ENCODE data around the gene GTPBP6.

GTPBP6 gene

DNA sequence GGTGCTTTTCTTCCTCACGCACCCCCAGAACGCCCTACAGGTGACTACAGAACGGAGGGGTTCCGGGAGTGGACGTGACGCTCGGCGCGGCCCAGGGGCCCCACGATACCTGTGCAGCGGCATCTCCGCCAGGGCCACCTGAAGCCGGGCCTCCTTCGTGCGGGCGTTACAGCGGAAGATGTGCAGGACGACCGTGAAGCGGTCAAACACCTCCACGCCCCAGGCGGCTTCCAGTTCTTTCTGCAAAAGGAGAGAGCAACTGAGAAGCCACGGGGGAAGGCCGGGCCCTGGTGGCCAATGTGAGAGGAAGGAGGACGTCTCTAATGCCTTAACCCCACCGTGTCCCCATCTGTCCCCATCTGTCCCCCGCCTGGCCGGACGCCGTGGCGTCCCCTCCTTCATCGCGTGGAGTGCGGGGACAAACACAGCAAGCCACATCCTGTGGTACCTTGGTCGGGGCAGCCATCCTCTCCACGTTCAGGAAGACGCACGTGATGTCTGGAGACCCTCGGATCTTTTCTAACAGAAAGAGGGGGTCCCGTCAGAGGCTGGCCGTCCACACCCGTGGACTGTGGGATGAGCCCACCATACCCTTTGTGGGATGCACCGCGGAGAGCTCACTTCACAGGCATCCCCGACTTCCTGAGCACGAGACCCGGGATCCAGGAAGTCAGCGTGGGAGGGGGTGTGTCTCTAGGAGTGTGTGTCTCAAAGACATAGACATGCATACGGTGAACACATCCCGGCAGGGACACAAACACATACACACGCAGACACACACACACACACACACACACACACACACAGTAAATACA lies 3.6 kb downstream of the GTPBP6 start:
- no peak for DNase-seq (ENCODE audit: low read depth)
- H3K4me3 ChIP-seq (ENCODE audit: control insufficient read depth, low read depth, low read length) = no peak overlapping the region
- no peak for TF ChIP-seq CTCF (conservative IDR thresholded peaks at IDR 0.05; ENCODE audit: control insufficient read depth, insufficient read depth, low read depth, low read length)

- no peak for TF ChIP-seq CTCF (conservative IDR thresholded peaks at IDR 0.05; ENCODE audit: control insufficient read depth, insufficient read depth, low read depth, low read length)
- no peak for DNase-seq (ENCODE audit: low read depth)
- no peak overlapping the region for H3K4me3 ChIP-seq (ENCODE audit: control insufficient read depth, low read depth, low read length)
These were observed 4.5 kb downstream of the GTPBP6 start for GRCh38 chrX:314049-314448.

DNA sequence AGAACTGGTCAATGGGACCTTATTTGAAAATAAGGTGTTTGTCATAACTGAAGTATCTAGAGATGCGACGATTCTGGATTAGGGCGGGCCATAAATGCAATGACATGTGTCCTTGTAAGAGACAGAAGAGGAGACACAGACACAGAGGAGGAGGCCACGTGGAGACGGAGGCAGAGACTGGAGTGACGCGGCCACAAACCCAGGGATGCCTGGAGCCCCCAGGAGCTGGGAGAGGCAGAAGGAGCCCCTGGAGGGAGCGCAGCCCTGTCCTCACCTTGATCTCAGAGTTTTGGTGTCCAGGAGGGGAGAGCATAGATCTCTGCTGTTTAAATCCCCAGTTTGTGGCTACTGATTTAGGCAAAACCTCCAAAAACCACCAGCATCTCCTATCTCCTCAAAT lies 5.0 kb downstream of the GTPBP6 start:
- no peak overlapping the region for H3K4me3 ChIP-seq (ENCODE audit: control insufficient read depth, low read depth, low read length)
- DNase-seq (ENCODE audit: low read depth) = no peak
- no peak for TF ChIP-seq CTCF (conservative IDR thresholded peaks at IDR 0.05; ENCODE audit: control insufficient read depth, insufficient read depth, low read depth, low read length)

- no peak for TF ChIP-seq CTCF (conservative IDR thresholded peaks at IDR 0.05; ENCODE audit: control insufficient read depth, insufficient read depth, low read depth, low read length)
- H3K4me3 ChIP-seq (ENCODE audit: control insufficient read depth, low read depth, low read length) = no peak overlapping the region
- DNase-seq (ENCODE audit: low read depth) = no peak
These were observed 5.8 kb downstream of the GTPBP6 start for GRCh38 chrX:312621-313331.

- no peak overlapping the region for H3K4me3 ChIP-seq (ENCODE audit: control insufficient read depth, low read depth, low read length)
- no peak for DNase-seq (ENCODE audit: low read depth)
- no peak for TF ChIP-seq CTCF (conservative IDR thresholded peaks at IDR 0.05; ENCODE audit: control insufficient read depth, insufficient read depth, low read depth, low read length)
These were observed 7.2 kb downstream of the GTPBP6 start for GRCh38 chrX:311156-312129.

- no peak for DNase-seq (ENCODE audit: low read depth)
- no peak for TF ChIP-seq CTCF (conservative IDR thresholded peaks at IDR 0.05; ENCODE audit: control insufficient read depth, insufficient read depth, low read depth, low read length)
- no peak overlapping the region for H3K4me3 ChIP-seq (ENCODE audit: control insufficient read depth, low read depth, low read length)
These were observed 7.9 kb downstream of the GTPBP6 start for GRCh38 chrX:310621-311155.

Measured in fibroblast of mammary gland (primary cell).